T-cell (primary cell): ENCODE results near the gene HLX. TPM values are rescaled to one million over a fixed set of nuclear protein-coding genes. Genes with fewer than 3 reads are reported as not detected.

ENCODE experiments used
- ATAC-seq, 4 experiments: fragments of 200-7000 bp in 3 of 4; fragments of 150-1000 bp in 1 of 4; cut with Tn5 transposase; replicated peaks in 1 of 4; 1 replicate in 3 of 4; 2 replicates in 1 of 4; pipeline ENCODE4 v1.10.0; 2021; ENCODE audit warnings: moderate library complexity in 3 of 4, mild to moderate bottlenecking in 2 of 4, moderate number of reproducible peaks in 1 of 4
- CTCF ChIA-PET, 2 donors: fragments of 300-600 bp; sonication (Branson Sonifier 250); formaldehyde crosslinking; loops; one replicate each; lab custom pipeline; 2022; ENCODE audit warnings: antibody characterized with exemption in 2 of 2; lab: Charles Lee
- POLR2A ChIA-PET, 2 donors: fragments of 300-600 bp; sonication (Branson Sonifier 250); formaldehyde crosslinking; loops; one replicate each; lab custom pipeline; 2022; ENCODE audit warnings: antibody characterized with exemption in 2 of 2; lab: Charles Lee
- DNase-seq, 35 experiments: peaks; one replicate each; pipeline versions ENCODE4 v3.0.0 to v3.0.0-alpha.2; 2013 to 2023
- H3K27ac ChIP-seq: one replicate; pipeline ENCODE4 v1.5.1; 2013; ENCODE audit warnings: low read length
- H3K27me3 ChIP-seq, 2 experiments: replicated peaks in 1 of 2; 1 replicate in 1 of 2; 2 replicates in 1 of 2; pipeline versions ENCODE4 v1.6.1 to v1.7.0; 2013; ENCODE audit warnings: low read length in 1 of 2, mixed read lengths in 1 of 2; ENCODE audit not compliant: control insufficient read depth in 2 of 2, insufficient read depth in 2 of 2; ENCODE audit errors: extremely low read depth in 1 of 2
- H3K36me3 ChIP-seq, 2 donors: 1 replicate in 1 of 2; 2 replicates in 1 of 2; pipeline versions ENCODE4 v1.6.1 to v1.7.0; 2013; ENCODE audit warnings: low read length in 1 of 2; ENCODE audit not compliant: control insufficient read depth in 2 of 2, insufficient read depth in 1 of 2; ENCODE audit errors: extremely low read depth in 1 of 2
- H3K4me1 ChIP-seq, 2 experiments: 1 replicate in 1 of 2; 2 replicates in 1 of 2; pipeline versions ENCODE4 v1.6.1 to v1.7.0; 2013; ENCODE audit warnings: low read length in 2 of 2, mixed read lengths in 1 of 2; ENCODE audit not compliant: insufficient read depth in 2 of 2, control insufficient read depth in 1 of 2; ENCODE audit errors: extremely low read depth in 1 of 2
- H3K4me3 ChIP-seq, 2 donors: 1 replicate in 1 of 2; 2 replicates in 1 of 2; pipeline versions ENCODE4 v1.5.1 to v1.7.0; 2013; ENCODE audit warnings: mild to moderate bottlenecking in 2 of 2, low read length in 1 of 2, moderate library complexity in 1 of 2; ENCODE audit not compliant: control insufficient read depth in 1 of 2; ENCODE audit errors: extremely low read depth in 1 of 2
- H3K9me3 ChIP-seq: 2 replicates; pipeline ENCODE4 v1.7.0; 2013
- H3K27ac Mint-ChIP-seq, 2 donors: one replicate each; pipeline ENCODE4 v1.8.0; 2020 to 2021; ENCODE audit warnings: mild to moderate bottlenecking in 2 of 2, mixed read lengths in 2 of 2
- H3K27me3 Mint-ChIP-seq, 2 donors: one replicate each; pipeline ENCODE4 v1.8.0; 2021 to 2022; ENCODE audit warnings: mixed read lengths in 2 of 2
- H3K36me3 Mint-ChIP-seq: one replicate; pipeline ENCODE4 v1.8.0; 2021; ENCODE audit warnings: mixed read lengths
- H3K4me1 Mint-ChIP-seq, 3 donors: one replicate each; pipeline ENCODE4 v1.8.0; 2020 to 2022; ENCODE audit warnings: mixed read lengths in 3 of 3, mild to moderate bottlenecking in 1 of 3
- H3K4me3 Mint-ChIP-seq, 3 donors: one replicate each; pipeline ENCODE4 v1.8.0; 2020 to 2022; ENCODE audit warnings: mild to moderate bottlenecking in 3 of 3, mixed read lengths in 3 of 3, moderate library complexity in 3 of 3
- H3K9me3 Mint-ChIP-seq, 3 donors: one replicate each; pipeline ENCODE4 v1.8.0; 2020 to 2022; ENCODE audit warnings: mixed read lengths in 3 of 3
- WGBS: methylation state at CpG from one replicate; pipeline ENCODE4 v1.1.5; 2013; ENCODE audit warnings: missing lambda C conversion rate; ENCODE audit not compliant: insufficient coverage; 5-methylcytosine and 5-hydroxymethylcytosine counted together
- total RNA-seq, 35 experiments: library from RNA in 6 of 35; stranded (reverse) in 6 of 35; fragments of 120-200 nt in 1 of 35; gene quantifications; one replicate each; pipeline versions ENCODE4 v1.2.1 to v1.2.4 and lab custom pipeline; 2013 to 2026

HLX gene
- total RNA-seq, 5 donors from 2014 or later (not counting 1 experiment from before 2014, with no cell fraction given), result 0.18 to 0.46 (median 0.37) TPM; not detected in 1

- peaks cover 71 to 75% of the 10 kb centered on the region in 2 donors for H3K27me3 Mint-ChIP-seq
- peaks cover 0 to 56% of the 10 kb centered on the region in 2 experiments for H3K27me3 ChIP-seq
- peaks cover 22 to 37% (median 36%) of the 10 kb centered on the region in 3 donors for H3K4me1 Mint-ChIP-seq
- H3K27ac ChIP-seq, result no peak overlapping the region
- H3K36me3 ChIP-seq, result no peaks in the 10 kb centered on the region
- ChIA-PET CTCF (interaction anchor here in 1 of 2 donors (0.5 kb wide), 1 partner anchor 31 kb away, joined by 3 read pairs; no protein-coding TSS in a partner anchor), POLR2A (no interaction called here)
- H3K4me1 ChIP-seq, result peaks cover 4 to 28% of the 10 kb centered on the region in 2 experiments
- DNase-seq (no peak), ATAC-seq (no peak)
- H3K36me3 Mint-ChIP-seq, result no peaks in the 10 kb centered on the region
- WGBS, result 12% methylated on average over 51 of the region's 54 CpGs
- H3K9me3 Mint-ChIP-seq, result no peaks in the 10 kb centered on the region
- no peaks in the 10 kb centered on the region for H3K9me3 ChIP-seq
- H3K27ac Mint-ChIP-seq, result no peak overlapping the region
- peak overlapping the region in 1 of 2 donors; percentile 7 for H3K4me3 ChIP-seq
- peak overlapping the region in 2 of 3 donors; percentile 39 to 41 for H3K4me3 Mint-ChIP-seq
Measured at GRCh38 chr1:220876511-220877376, 2.5 kb upstream of the HLX start.

DNA sequence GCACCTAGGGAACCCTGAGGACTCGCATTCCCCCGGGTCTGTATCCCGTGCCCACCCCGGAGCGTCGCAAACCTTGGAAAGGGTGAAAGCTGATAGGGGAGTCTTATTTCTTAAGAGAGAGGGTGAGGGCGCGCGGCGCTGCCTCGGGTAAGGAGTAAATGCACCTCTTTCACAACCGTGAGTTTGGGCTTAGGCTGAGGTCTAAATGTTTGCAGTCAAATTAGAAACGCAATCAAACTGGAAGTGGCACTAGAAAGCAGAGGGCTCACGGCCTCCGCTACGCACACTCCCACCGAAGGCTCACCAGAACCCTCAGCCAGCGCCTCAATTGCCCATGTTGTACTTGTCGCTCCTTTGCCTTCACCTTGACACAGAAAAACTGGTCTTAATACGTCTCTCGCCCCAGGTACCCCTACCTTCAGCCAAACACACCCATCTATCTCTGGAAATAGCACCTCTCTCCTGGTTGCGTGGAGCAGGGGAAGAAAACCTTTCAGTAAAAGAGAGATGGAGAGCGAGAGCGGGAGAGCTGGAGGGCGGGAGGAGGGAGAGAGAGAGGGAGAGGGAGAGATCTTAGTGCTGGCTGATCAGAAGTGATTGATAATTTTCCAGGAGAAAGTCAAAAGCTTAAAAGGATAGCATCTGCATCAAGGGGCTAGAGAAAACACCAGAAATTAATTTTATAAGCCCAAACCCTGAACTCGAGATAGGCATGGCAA, 1.7 kb upstream of the HLX start:
- Histone ChIP-seq H3K27me3 (peaks cover 0 to 64% of the 10 kb centered on the region in 2 experiments), H3K9me3 (no peaks in the 10 kb centered on the region), H3K4me3 (peak overlapping the region in 1 of 2 donors; percentile 7), H3K4me1 (peaks cover 4 to 28% of the 10 kb centered on the region in 2 experiments), H3K27ac (no peak overlapping the region), H3K36me3 (no peaks in the 10 kb centered on the region)
- Mint-ChIP-seq H3K27me3 (peaks cover 71 to 81% of the 10 kb centered on the region in 2 donors), H3K36me3 (no peaks in the 10 kb centered on the region), H3K4me1 (peaks cover 22 to 37% (median 36%) of the 10 kb centered on the region in 3 donors), H3K9me3 (no peaks in the 10 kb centered on the region), H3K27ac (no peak overlapping the region), H3K4me3 (peak overlapping the region in 1 of 3 donors; percentile 82)
- ATAC-seq (no peak), DNase-seq (no peak)
- whole genome bisulfite sequencing, result 50% methylated on average over 20 of the region's 26 CpGs
- ChIA-PET POLR2A (interaction anchor here in 1 of 2 donors (0.7 kb wide), 1 partner anchor 279 kb away, joined by 5 read pairs; no protein-coding TSS in a partner anchor), CTCF (no interaction called here)

DNA sequence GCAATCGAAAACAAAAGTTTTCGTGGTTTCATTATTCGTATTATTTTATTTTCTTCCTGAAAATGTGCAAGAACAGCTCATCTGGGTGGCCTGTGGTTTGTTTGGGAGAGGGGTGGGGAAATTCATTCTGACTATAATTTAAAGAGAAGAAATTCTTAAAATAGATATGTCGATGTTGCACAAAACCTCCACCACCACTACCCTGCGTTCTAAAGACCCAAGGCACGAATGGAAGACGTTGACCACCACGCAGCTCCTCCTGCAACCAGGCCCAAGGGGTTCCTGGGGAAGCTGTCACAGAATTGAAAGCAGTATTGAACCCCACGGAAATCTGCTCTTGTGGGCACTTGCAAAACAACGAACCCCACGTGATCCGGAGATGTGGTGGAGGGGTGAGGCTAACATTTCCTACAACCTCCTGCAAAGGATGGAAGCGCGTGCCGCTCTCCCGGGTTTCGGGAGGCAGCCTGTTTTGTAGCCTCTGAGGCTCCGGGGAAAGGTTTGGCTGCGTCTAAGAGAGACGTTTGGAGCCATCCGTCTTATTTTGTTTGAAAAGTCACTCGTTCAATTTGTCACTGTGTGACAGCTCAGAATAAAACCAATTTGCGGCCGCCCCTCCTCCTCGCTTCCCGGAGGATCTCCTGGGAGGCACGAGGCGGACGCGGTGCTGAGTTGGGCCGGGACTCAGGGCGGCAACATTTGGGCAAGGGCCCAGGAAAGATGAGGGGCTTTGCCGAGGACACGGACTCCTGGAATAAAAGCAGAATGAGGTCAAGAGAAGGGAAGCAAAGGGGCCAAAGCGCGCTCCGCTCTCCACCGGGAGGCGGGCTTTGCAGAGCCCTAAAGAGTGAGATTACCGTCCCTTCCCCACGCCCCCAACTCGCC, 810 bp upstream of the HLX start:
- no peak for ATAC-seq
- DNase-seq, result no peak
- peaks cover 22 to 37% (median 36%) of the 10 kb centered on the region in 3 donors for H3K4me1 Mint-ChIP-seq
- Histone ChIP-seq H3K4me3 (peak overlapping the region in 1 of 2 donors; percentile 52), H3K9me3 (no peaks in the 10 kb centered on the region), H3K27me3 (peaks cover 0 to 67% of the 10 kb centered on the region in 2 experiments), H3K4me1 (peaks cover 4 to 28% of the 10 kb centered on the region in 2 experiments), H3K27ac (no peak overlapping the region), H3K36me3 (no peaks in the 10 kb centered on the region)
- POLR2A ChIA-PET, result interaction anchor here in 1 of 2 donors (0.7 kb wide), 1 partner anchor 278 kb away, joined by 5 read pairs; no protein-coding TSS in a partner anchor
- CTCF ChIA-PET, result no interaction called here
- H3K4me3 Mint-ChIP-seq, result peak overlapping the region; percentile 65 to 82 (median 74)
- no peaks in the 10 kb centered on the region for H3K36me3 Mint-ChIP-seq
- 4% methylated on average over 29 of the region's 42 CpGs for WGBS
- peak overlapping the region in 1 of 2 donors; percentile 39 for H3K27ac Mint-ChIP-seq
- peaks cover 66 to 78% of the 10 kb centered on the region in 2 donors for H3K27me3 Mint-ChIP-seq
- no peaks in the 10 kb centered on the region for H3K9me3 Mint-ChIP-seq

DNA sequence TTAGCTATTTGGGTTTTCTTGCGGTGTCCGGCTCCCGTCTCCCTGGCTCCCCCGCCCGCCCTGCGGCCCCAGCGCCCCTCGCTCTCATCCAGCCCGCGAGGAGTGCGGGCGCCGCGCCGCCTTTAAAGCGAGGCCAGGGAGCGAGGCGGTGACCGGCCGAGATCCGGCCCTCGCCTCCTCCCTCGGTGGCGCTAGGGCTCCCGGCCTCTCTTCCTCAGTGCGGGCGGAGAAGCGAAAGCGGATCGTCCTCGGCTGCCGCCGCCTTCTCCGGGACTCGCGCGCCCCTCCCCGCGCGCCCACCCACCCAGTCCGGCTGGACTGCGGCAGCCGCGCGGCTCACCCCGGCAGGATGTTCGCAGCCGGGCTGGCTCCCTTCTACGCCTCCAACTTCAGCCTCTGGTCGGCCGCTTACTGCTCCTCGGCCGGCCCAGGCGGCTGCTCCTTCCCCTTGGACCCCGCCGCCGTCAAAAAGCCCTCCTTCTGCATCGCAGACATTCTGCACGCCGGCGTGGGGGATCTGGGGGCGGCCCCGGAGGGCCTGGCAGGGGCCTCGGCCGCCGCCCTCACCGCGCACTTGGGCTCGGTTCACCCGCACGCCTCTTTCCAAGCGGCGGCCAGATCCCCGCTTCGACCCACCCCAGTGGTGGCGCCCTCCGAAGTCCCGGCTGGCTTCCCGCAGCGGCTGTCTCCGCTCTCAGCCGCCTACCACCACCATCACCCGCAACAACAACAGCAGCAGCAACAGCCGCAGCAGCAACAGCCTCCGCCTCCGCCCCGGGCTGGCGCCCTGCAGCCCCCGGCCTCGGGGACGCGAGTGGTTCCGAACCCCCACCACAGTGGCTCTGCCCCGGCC, 492 bp downstream of the HLX start:
- ChIA-PET CTCF (no interaction called here), POLR2A (no interaction called here)
- DNase-seq (no peak), ATAC-seq (peak in 2 of 4 experiments; percentile 27 to 35)
- no peaks in the 10 kb centered on the region for H3K9me3 Mint-ChIP-seq
- H3K27me3 Mint-ChIP-seq, result peaks cover 62 to 79% of the 10 kb centered on the region in 2 donors
- Histone ChIP-seq H3K9me3 (no peaks in the 10 kb centered on the region), H3K4me3 (peak overlapping the region; percentile 10 to 52), H3K36me3 (no peaks in the 10 kb centered on the region), H3K27ac (no peak overlapping the region), H3K27me3 (peaks cover 0 to 75% of the 10 kb centered on the region in 2 experiments), H3K4me1 (peaks cover 4 to 28% of the 10 kb centered on the region in 2 experiments)
- H3K27ac Mint-ChIP-seq, result no peak overlapping the region
- H3K4me1 Mint-ChIP-seq, result peaks cover 22 to 37% (median 36%) of the 10 kb centered on the region in 3 donors
- 1% methylated on average over 92 of the region's 94 CpGs for WGBS
- H3K4me3 Mint-ChIP-seq, result peak overlapping the region; percentile 63 to 82 (median 74)
- no peaks in the 10 kb centered on the region for H3K36me3 Mint-ChIP-seq

- peaks cover 62 to 77% of the 10 kb centered on the region in 2 donors for H3K27me3 Mint-ChIP-seq
- H3K27me3 ChIP-seq, result peaks cover 0 to 80% of the 10 kb centered on the region in 2 experiments
- ATAC-seq (no peak), DNase-seq (no peak)
- POLR2A ChIA-PET, result no interaction called here
- no peaks in the 10 kb centered on the region for H3K36me3 ChIP-seq
- WGBS, result no CpG with 5 or more reads among the region's 8 CpGs
- H3K27ac Mint-ChIP-seq, result peak overlapping the region in 1 of 2 donors; percentile 40
- H3K27ac ChIP-seq, result no peak overlapping the region
- no peaks in the 10 kb centered on the region for H3K9me3 ChIP-seq
- no peaks in the 10 kb centered on the region for H3K36me3 Mint-ChIP-seq
- CTCF ChIA-PET, result no interaction called here
- peaks cover 22 to 37% (median 36%) of the 10 kb centered on the region in 3 donors for H3K4me1 Mint-ChIP-seq
- no peak overlapping the region for H3K4me3 ChIP-seq
- no peaks in the 10 kb centered on the region for H3K9me3 Mint-ChIP-seq
- H3K4me3 Mint-ChIP-seq, result peak overlapping the region; percentile 49 to 82 (median 63)
- peaks cover 4 to 28% of the 10 kb centered on the region in 2 experiments for H3K4me1 ChIP-seq
Measured at GRCh38 chr1:220880362-220880670, 1.1 kb downstream of the HLX start.
